BLaER1 (cell line): ENCODE measurements around the gene PPP2R5B.

Source experiments
- H3K27ac ChIP-seq: shearing (Covaris generic); formaldehyde crosslinking; 2 replicates; pipeline ENCODE4 v1.8.1; 2022
- H3K27me3 ChIP-seq: shearing (Covaris generic); formaldehyde crosslinking; 2 replicates; pipeline ENCODE4 v1.8.1; 2022
- H3K36me3 ChIP-seq: shearing (Covaris generic); formaldehyde crosslinking; 2 replicates; pipeline ENCODE4 v1.8.1; 2022
- H3K4me1 ChIP-seq: shearing (Covaris generic); formaldehyde crosslinking; 2 replicates; pipeline ENCODE4 v1.8.1; 2022
- H3K4me2 ChIP-seq: shearing (Covaris generic); formaldehyde crosslinking; 2 replicates; pipeline ENCODE4 v1.8.1; 2022
- H3K4me3 ChIP-seq: shearing (Covaris generic); formaldehyde crosslinking; 2 replicates; pipeline ENCODE4 v1.8.1; 2022
- H3K9ac ChIP-seq: shearing (Covaris generic); formaldehyde crosslinking; 2 replicates; pipeline ENCODE4 v1.8.1; 2022
- H3K9me3 ChIP-seq: shearing (Covaris generic); formaldehyde crosslinking; 2 replicates; pipeline ENCODE4 v1.8.1; 2022
- H4K20me1 ChIP-seq: shearing (Covaris generic); formaldehyde crosslinking; 2 replicates; pipeline ENCODE4 v1.8.1; 2022
- Cebpa-rat ChIP-seq: shearing (Covaris generic); IDR thresholded peaks from 2 replicates; pipeline ENCODE4 v1.8.1; 2022

Gene PPP2R5B

GRCh38 chr11:64924910-64925284, 408 bp downstream of the PPP2R5B start:
- Histone ChIP-seq H3K9me3 (no peaks in the 10 kb centered on the region), H3K4me1 (peaks cover 57% of the 10 kb centered on the region), H3K27ac (peak overlapping the region; percentile 78), H3K36me3 (peaks cover 28% of the 10 kb centered on the region; the same call in 1 of the 2 replicates), H3K4me3 (peak overlapping the region; percentile 82), H3K9ac (peak overlapping the region; percentile 82), H4K20me1 (no peaks in the 10 kb centered on the region), H3K4me2 (peak overlapping the region; percentile 94), H3K27me3 (peaks cover 6% of the 10 kb centered on the region; the same call in 1 of the 2 replicates)
- no peak for TF ChIP-seq Cebpa-rat

GRCh38 chr11:64925536-64926436, 1.3 kb downstream of the PPP2R5B start:
- H3K9ac ChIP-seq = peak overlapping the region; percentile 82
- H3K4me3 ChIP-seq = peak overlapping the region; percentile 82

GRCh38 chr11:64926689-64927088, 2.2 kb downstream of the PPP2R5B start:
- peaks cover 45% of the 10 kb centered on the region for H3K36me3 ChIP-seq
- no peak overlapping the region for H3K4me3 ChIP-seq
- H3K27ac ChIP-seq = no peak overlapping the region
- no peak overlapping the region for H3K9ac ChIP-seq
- H3K27me3 ChIP-seq = peaks cover 6% of the 10 kb centered on the region; the same call in 1 of the 2 replicates
- no peak for TF ChIP-seq Cebpa-rat
- no peak overlapping the region for H3K4me2 ChIP-seq
- H3K4me1 ChIP-seq = peaks cover 39% of the 10 kb centered on the region
- no peaks in the 10 kb centered on the region for H4K20me1 ChIP-seq
- H3K9me3 ChIP-seq = no peaks in the 10 kb centered on the region

More at GRCh38 chr11:64925536-64926436, 1.3 kb downstream of the PPP2R5B start:
- no peak for TF ChIP-seq Cebpa-rat
- H3K4me1 ChIP-seq = peaks cover 48% of the 10 kb centered on the region
- H3K9me3 ChIP-seq = no peaks in the 10 kb centered on the region
- H3K27me3 ChIP-seq = peaks cover 6% of the 10 kb centered on the region; the same call in 1 of the 2 replicates
- no peak overlapping the region for H3K27ac ChIP-seq
- H4K20me1 ChIP-seq = no peaks in the 10 kb centered on the region
- H3K36me3 ChIP-seq = peaks cover 36% of the 10 kb centered on the region
- H3K4me2 ChIP-seq = peak overlapping the region; percentile 94

GRCh38 chr11:64928957-64929356, 4.5 kb downstream of the PPP2R5B start:
- no peak overlapping the region for H3K27ac ChIP-seq
- TF ChIP-seq Cebpa-rat = no peak
- H4K20me1 ChIP-seq = no peaks in the 10 kb centered on the region
- no peak overlapping the region for H3K9ac ChIP-seq
- H3K27me3 ChIP-seq = peaks cover 6% of the 10 kb centered on the region; the same call in 1 of the 2 replicates
- no peak overlapping the region for H3K4me3 ChIP-seq
- peaks cover 23% of the 10 kb centered on the region for H3K4me1 ChIP-seq
- H3K4me2 ChIP-seq = no peak overlapping the region
- H3K9me3 ChIP-seq = no peaks in the 10 kb centered on the region
- peaks cover 67% of the 10 kb centered on the region for H3K36me3 ChIP-seq

- Histone ChIP-seq H3K27me3 (peaks cover 6% of the 10 kb centered on the region; the same call in 1 of the 2 replicates), H3K9me3 (no peaks in the 10 kb centered on the region), H3K36me3 (peaks cover 70% of the 10 kb centered on the region), H4K20me1 (no peaks in the 10 kb centered on the region), H3K4me1 (peaks cover 21% of the 10 kb centered on the region), H3K4me2 (no peak overlapping the region), H3K4me3 (no peak overlapping the region), H3K27ac (no peak overlapping the region), H3K9ac (no peak overlapping the region)
- no peak for TF ChIP-seq Cebpa-rat
Observed at GRCh38 chr11:64929625-64930024, 5.1 kb downstream of the PPP2R5B start.

- Histone ChIP-seq H3K4me1 (peaks cover 14% of the 10 kb centered on the region), H3K9me3 (no peaks in the 10 kb centered on the region), H4K20me1 (no peaks in the 10 kb centered on the region), H3K27ac (no peak overlapping the region), H3K36me3 (peaks cover 77% of the 10 kb centered on the region), H3K9ac (no peak overlapping the region), H3K27me3 (peaks cover 1% of the 10 kb centered on the region; the same call in 1 of the 2 replicates), H3K4me3 (no peak overlapping the region), H3K4me2 (no peak overlapping the region)
- no peak for TF ChIP-seq Cebpa-rat
Observed at GRCh38 chr11:64930340-64930739, 5.9 kb downstream of the PPP2R5B start.

GRCh38 chr11:64931290-64931689, 6.8 kb downstream of the PPP2R5B start:
- H3K4me2 ChIP-seq = no peak overlapping the region
- no peak overlapping the region for H3K27ac ChIP-seq
- peaks cover 78% of the 10 kb centered on the region for H3K36me3 ChIP-seq
- no peaks in the 10 kb centered on the region for H3K9me3 ChIP-seq
- H3K4me3 ChIP-seq = no peak overlapping the region
- no peaks in the 10 kb centered on the region for H4K20me1 ChIP-seq
- no peak overlapping the region for H3K9ac ChIP-seq
- TF ChIP-seq Cebpa-rat = no peak
- H3K27me3 ChIP-seq = no peaks in the 10 kb centered on the region
- H3K4me1 ChIP-seq = peaks cover 6% of the 10 kb centered on the region; the same call in 1 of the 2 replicates

- H3K4me3 ChIP-seq = no peak overlapping the region
- no peak for TF ChIP-seq Cebpa-rat
Observed at GRCh38 chr11:64932324-64932723, 7.8 kb downstream of the PPP2R5B start.

GRCh38 chr11:64933213-64933934, 8.9 kb downstream of the PPP2R5B start:
- H3K4me1 ChIP-seq = peaks cover 6% of the 10 kb centered on the region; the same call in 1 of the 2 replicates
- TF ChIP-seq Cebpa-rat = no peak

More at GRCh38 chr11:64932324-64932723, 7.8 kb downstream of the PPP2R5B start:
- H3K4me1 ChIP-seq = peaks cover 6% of the 10 kb centered on the region; the same call in 1 of the 2 replicates
- H3K4me2 ChIP-seq = no peak overlapping the region
- no peaks in the 10 kb centered on the region for H4K20me1 ChIP-seq
- H3K27me3 ChIP-seq = no peaks in the 10 kb centered on the region
- H3K9ac ChIP-seq = no peak overlapping the region
- H3K27ac ChIP-seq = no peak overlapping the region
- H3K36me3 ChIP-seq = peaks cover 69% of the 10 kb centered on the region
- H3K9me3 ChIP-seq = no peaks in the 10 kb centered on the region

More at GRCh38 chr11:64933213-64933934, 8.9 kb downstream of the PPP2R5B start:
- Histone ChIP-seq H3K36me3 (peaks cover 61% of the 10 kb centered on the region), H3K9me3 (no peaks in the 10 kb centered on the region), H3K4me3 (no peak overlapping the region), H3K9ac (no peak overlapping the region), H3K27ac (no peak overlapping the region), H4K20me1 (no peaks in the 10 kb centered on the region), H3K27me3 (no peaks in the 10 kb centered on the region), H3K4me2 (no peak overlapping the region)
